ENCODE data around the gene RNF4. TPM values are rescaled to one million over a fixed set of nuclear protein-coding genes. Genes with fewer than 3 reads are reported as not detected.

Gene RNF4
- total RNA-seq, 1 experiment from 2014 or later = 92.0 TPM

DNA sequence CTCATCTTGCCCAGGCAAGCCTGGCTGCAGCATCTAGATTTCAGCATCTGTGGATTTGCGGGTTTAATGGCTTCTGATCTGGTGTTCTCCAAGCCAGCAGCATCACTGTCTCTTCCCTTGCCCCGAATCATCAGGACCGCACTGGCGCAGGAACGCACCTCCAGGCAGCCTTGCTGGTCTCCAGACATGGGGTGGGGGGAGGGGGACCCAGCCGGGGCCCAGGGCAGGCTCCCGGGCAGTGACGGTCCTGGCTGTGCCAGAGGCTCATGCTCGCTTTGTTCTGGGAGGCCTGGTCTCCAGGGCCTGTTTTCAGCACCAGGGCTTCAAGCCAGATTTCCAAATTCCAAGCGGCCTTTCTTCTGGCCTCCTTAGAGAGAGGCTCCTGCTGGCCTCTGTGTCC, 45.2 kb upstream of the RNF4 start:
- TF ChIP-seq, protein P1, sequence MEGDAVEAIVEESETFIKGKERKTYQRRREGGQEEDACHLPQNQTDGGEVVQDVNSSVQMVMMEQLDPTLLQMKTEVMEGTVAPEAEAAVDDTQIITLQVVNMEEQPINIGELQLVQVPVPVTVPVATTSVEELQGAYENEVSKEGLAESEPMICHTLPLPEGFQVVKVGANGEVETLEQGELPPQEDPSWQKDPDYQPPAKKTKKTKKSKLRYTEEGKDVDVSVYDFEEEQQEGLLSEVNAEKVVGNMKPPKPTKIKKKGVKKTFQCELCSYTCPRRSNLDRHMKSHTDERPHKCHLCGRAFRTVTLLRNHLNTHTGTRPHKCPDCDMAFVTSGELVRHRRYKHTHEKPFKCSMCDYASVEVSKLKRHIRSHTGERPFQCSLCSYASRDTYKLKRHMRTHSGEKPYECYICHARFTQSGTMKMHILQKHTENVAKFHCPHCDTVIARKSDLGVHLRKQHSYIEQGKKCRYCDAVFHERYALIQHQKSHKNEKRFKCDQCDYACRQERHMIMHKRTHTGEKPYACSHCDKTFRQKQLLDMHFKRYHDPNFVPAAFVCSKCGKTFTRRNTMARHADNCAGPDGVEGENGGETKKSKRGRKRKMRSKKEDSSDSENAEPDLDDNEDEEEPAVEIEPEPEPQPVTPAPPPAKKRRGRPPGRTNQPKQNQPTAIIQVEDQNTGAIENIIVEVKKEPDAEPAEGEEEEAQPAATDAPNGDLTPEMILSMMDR (conservative IDR thresholded peaks at IDR 0.05) = no peak
- Histone ChIP-seq H4K20me1 (ENCODE audit: control insufficient read depth, insufficient read depth, insufficient read length) (no peaks in the 10 kb centered on the region), H3K56ac (ENCODE audit: insufficient read length, low read depth, low read length) (no peak overlapping the region), H4K8ac (replicated peaks; ENCODE audit: insufficient read length, low read depth, low read length) (no peak overlapping the region), H3K18ac (ENCODE audit: insufficient read length, low read depth, low read length) (no peak overlapping the region), H2BK120ac (ENCODE audit: low read depth, low read length, poor library complexity, severe bottlenecking) (no peak overlapping the region), H2AK5ac (ENCODE audit: insufficient read length, low read length) (no peak overlapping the region), H2BK15ac (ENCODE audit: low read depth, low read length) (no peak overlapping the region), H4K5ac (ENCODE audit: insufficient read length, low read depth, low read length) (no peak overlapping the region), H3K4me2 (ENCODE audit: insufficient read depth, insufficient read length, low read length) (no peak overlapping the region), H3K79me2 (ENCODE audit: insufficient read depth, low read length) (no peaks in the 10 kb centered on the region), H2BK5ac (ENCODE audit: insufficient read length, low read length) (no peak overlapping the region), H3K27ac (ENCODE audit: insufficient read length, low read depth, low read length) (no peak overlapping the region), H3K79me1 (ENCODE audit: insufficient read depth, low read depth, low read length, poor library complexity, severe bottlenecking) (no peaks in the 10 kb centered on the region), H2AFZ (ENCODE audit: low read length) (no peak overlapping the region), H3K9me3 (ENCODE audit: control insufficient read depth, low read depth, low read length) (no peaks in the 10 kb centered on the region), H4K91ac (ENCODE audit: insufficient read length, low read depth, low read length) (no peak overlapping the region), H3K4ac (ENCODE audit: low read depth, low read length) (no peak overlapping the region), H3K23me2 (ENCODE audit: insufficient read length, low read depth, low read length, poor library complexity, severe bottlenecking) (no peaks in the 10 kb centered on the region), H3K14ac (ENCODE audit: insufficient read depth, low read length) (no peak overlapping the region), H3K4me1 (ENCODE audit: insufficient read depth, low read length) (no peaks in the 10 kb centered on the region; the same call in 1 of the 2 replicates), H2BK12ac (ENCODE audit: insufficient read length, low read depth, low read length) (no peak overlapping the region), H3T11ph (ENCODE audit: low read length) (no peak overlapping the region), H2BK20ac (ENCODE audit: low read depth, low read length, poor library complexity, severe bottlenecking) (no peak overlapping the region), H3K23ac (ENCODE audit: insufficient read length, low read depth, low read length) (no peak overlapping the region), H3K9ac (ENCODE audit: extremely low read depth, insufficient read length, low read length) (no peak overlapping the region), H3K27me3 (ENCODE audit: insufficient read depth, low read length) (peaks cover 13% of the 10 kb centered on the region; the same call in 1 of the 2 replicates)
- no peaks in the 10 kb centered on the region for H3K36me3 Mint-ChIP-seq (ENCODE audit: insufficient read depth in 1 of 3, low read depth in 3 of 3)
- no peak overlapping the region for H3K4me3 Mint-ChIP-seq
- H3K9me3 Mint-ChIP-seq = no peaks in the 10 kb centered on the region; a peak in 3 of 5 replicates
- no peak for DNase-seq
- no peak overlapping the region for H3K27ac Mint-ChIP-seq
- peaks cover 42% of the 10 kb centered on the region for H3K27me3 Mint-ChIP-seq (ENCODE audit: low read depth)
- H3K4me1 Mint-ChIP-seq = peaks cover 22 to 24% of the 10 kb centered on the region in 2 experiments
- WGBS (ENCODE audit: extremely low coverage, insufficient read length, low lambda C conversion rate) = no CpG with 5 or more reads among the region's 10 CpGs
